Loucy (cell line): Measurements from ENCODE around the gene MAP7D2.

Experiments
- H2AFZ ChIP-seq: fragments of 200-600 bp; sonication (generic); 2 replicates; pipeline ENCODE4 v1.6.0; 2016; ENCODE audit warnings: antibody characterized with exemption, mild to moderate bottlenecking, low read length, moderate library complexity
- H3F3A ChIP-seq: fragments of 200-600 bp; 2 replicates; pipeline ENCODE4 v1.6.0; 2016; ENCODE audit warnings: antibody characterized with exemption, low read depth, mild to moderate bottlenecking
- H3K27me3 ChIP-seq: fragments of 200-600 bp; sonication (generic); 2 replicates; pipeline ENCODE4 v1.6.1; 2014; ENCODE audit warnings: low read length, mild to moderate bottlenecking; ENCODE audit not compliant: insufficient read depth, poor library complexity, severe bottlenecking
- H3K36me3 ChIP-seq: fragments of 200-600 bp; sonication (generic); 2 replicates; pipeline ENCODE4 v1.6.1; 2016; ENCODE audit warnings: low read length; ENCODE audit not compliant: insufficient read depth
- H3K4me1 ChIP-seq: fragments of 200-600 bp; sonication (generic); 2 replicates; pipeline ENCODE4 v1.5.1; 2014; ENCODE audit warnings: low read length, mild to moderate bottlenecking; ENCODE audit not compliant: insufficient read depth, poor library complexity, severe bottlenecking
- H3K4me2 ChIP-seq: fragments of 200-600 bp; sonication (generic); 2 replicates; pipeline ENCODE4 v1.6.0; 2014; ENCODE audit warnings: antibody characterized with exemption, low read length, low read depth, mild to moderate bottlenecking; ENCODE audit not compliant: poor library complexity, severe bottlenecking
- H3K4me3 ChIP-seq: fragments of 200-600 bp; sonication (generic); 2 replicates; pipeline ENCODE4 v1.5.1; 2014; ENCODE audit warnings: low read length, mild to moderate bottlenecking, mixed read lengths; ENCODE audit not compliant: poor library complexity, severe bottlenecking
- H3K79me2 ChIP-seq: fragments of 200-600 bp; sonication (generic); 2 replicates; pipeline ENCODE4 v1.6.1; 2014; ENCODE audit warnings: low read length; ENCODE audit not compliant: insufficient read depth
- H3K9ac ChIP-seq: fragments of 200-600 bp; sonication (generic); 2 replicates; pipeline ENCODE4 v1.6.0; 2014; ENCODE audit warnings: mild to moderate bottlenecking, low read depth, low read length, moderate library complexity; ENCODE audit not compliant: poor library complexity, severe bottlenecking
- H3K9me2 ChIP-seq: fragments of 200-600 bp; sonication (generic); replicated peaks from 2 replicates; pipeline ENCODE4 v1.6.1; 2016; ENCODE audit warnings: low read depth, low read length, mixed read lengths
- H3K9me3 ChIP-seq: fragments of 200-600 bp; sonication (generic); 2 replicates; pipeline ENCODE4 v1.6.1; 2014; ENCODE audit warnings: mild to moderate bottlenecking, antibody characterized with exemption, low read length, low read depth; ENCODE audit not compliant: insufficient read depth
- H4K20me1 ChIP-seq: fragments of 200-600 bp; sonication (generic); 2 replicates; pipeline ENCODE4 v1.6.0; 2014; ENCODE audit warnings: antibody characterized with exemption, low read length, mild to moderate bottlenecking; ENCODE audit not compliant: insufficient read depth, poor library complexity, severe bottlenecking
- CTCF ChIP-seq: fragments of 200-600 bp; sonication (generic); conservative IDR thresholded peaks from 2 replicates; pipeline ENCODE4 v1.5.1; 2014; ENCODE audit warnings: mild to moderate bottlenecking, antibody characterized with exemption, low read length
- EZH2phosphoT487 ChIP-seq: fragments of 200-600 bp; IDR thresholded peaks from 2 replicates; pipeline ENCODE4 v1.6.1; 2018; ENCODE audit warnings: antibody characterized with exemption, mild to moderate bottlenecking, moderate library complexity, borderline replicate concordance

Gene MAP7D2

GRCh38 chrX:20032201-20032600 is 84.5 kb downstream of the MAP7D2 start:
- peaks cover 49% of the 10 kb centered on the region for H3K4me1 ChIP-seq
- no peaks in the 10 kb centered on the region for H3K9me3 ChIP-seq
- no peak overlapping the region for H3K4me3 ChIP-seq
- no peaks in the 10 kb centered on the region for H3K27me3 ChIP-seq
- H3F3A ChIP-seq: 0 out of 2 replicates have a peak, but pooled peaks cover 10% of the 10 kb centered on the region
- H3K9me2 ChIP-seq: no peaks in the 10 kb centered on the region
- no peaks in the 10 kb centered on the region for H3K36me3 ChIP-seq
- no peak overlapping the region for H2AFZ ChIP-seq
- TF ChIP-seq CTCF (no peak), EZH2phosphoT487 (no peak)
- H4K20me1 ChIP-seq: no peaks in the 10 kb centered on the region
- H3K9ac ChIP-seq: no peak overlapping the region
- no peak overlapping the region for H3K4me2 ChIP-seq
- no peaks in the 10 kb centered on the region for H3K79me2 ChIP-seq

DNA sequence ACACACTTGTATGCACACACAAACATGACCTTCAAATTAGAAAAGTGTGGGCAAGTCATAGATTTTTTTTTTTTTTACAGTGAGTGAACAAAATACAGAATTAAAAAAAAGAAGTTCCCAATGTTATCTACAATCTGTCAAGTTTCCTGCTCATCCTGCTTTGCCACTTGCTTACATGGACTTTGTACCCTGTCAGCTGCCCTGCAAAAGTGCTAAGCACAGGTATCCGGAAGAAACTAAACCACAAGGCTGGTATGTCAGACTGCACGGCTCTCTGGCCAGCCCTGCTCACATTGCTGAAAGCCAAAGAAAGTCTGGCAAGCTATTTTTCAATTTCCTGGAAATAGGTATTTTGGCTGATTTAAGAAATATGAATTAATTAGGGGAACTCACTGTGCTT is 87.0 kb downstream of the MAP7D2 start:
- Histone ChIP-seq H3K4me2 (peak overlapping the region; percentile 52), H3K4me3 (peak overlapping the region; percentile 29), H4K20me1 (no peaks in the 10 kb centered on the region), H3K4me1 (peaks cover 63% of the 10 kb centered on the region), H3K36me3 (no peaks in the 10 kb centered on the region), H3K9me3 (no peaks in the 10 kb centered on the region), H3F3A (0 out of 2 replicates have a peak, but pooled peaks cover 10% of the 10 kb centered on the region), H3K27me3 (no peaks in the 10 kb centered on the region), H3K79me2 (no peaks in the 10 kb centered on the region), H2AFZ (no peak overlapping the region), H3K9me2 (no peaks in the 10 kb centered on the region), H3K9ac (peak overlapping the region; percentile 36)
- TF ChIP-seq CTCF (no peak), EZH2phosphoT487 (no peak)

- peaks cover 63% of the 10 kb centered on the region for H3K4me1 ChIP-seq
- H3K4me2 ChIP-seq: peak overlapping the region; percentile 52
- H3K9me3 ChIP-seq: no peaks in the 10 kb centered on the region
- no peaks in the 10 kb centered on the region for H3K36me3 ChIP-seq
- no peaks in the 10 kb centered on the region for H3K27me3 ChIP-seq
- TF ChIP-seq EZH2phosphoT487 (no peak), CTCF (no peak)
- H2AFZ ChIP-seq: no peak overlapping the region
- no peak overlapping the region for H3K4me3 ChIP-seq
- no peaks in the 10 kb centered on the region for H3K9me2 ChIP-seq
- H3K79me2 ChIP-seq: no peaks in the 10 kb centered on the region
- 0 out of 2 replicates have a peak, but pooled peaks cover 10% of the 10 kb centered on the region for H3F3A ChIP-seq
- no peak overlapping the region for H3K9ac ChIP-seq
- no peaks in the 10 kb centered on the region for H4K20me1 ChIP-seq
These were observed 88.1 kb downstream of the MAP7D2 start for GRCh38 chrX:20028588-20028987.
